Activated naive CD8-positive, alpha-beta T cell treated with anti-CD3 and anti-CD28 coated beads, Interleukin-2, amount 10 ng/mL, durations not matched to agents 7 days and 5 days (primary cell): Measurements from ENCODE around the gene KLHL7. TPM values are rescaled to one million over a fixed set of nuclear protein-coding genes. Genes with fewer than 3 reads are reported as not detected.

Experiments
- ATAC-seq: fragments of 150-1000 bp; cut with Tn5 transposase; one replicate; pipeline ENCODE4 v1.10.0; 2021; ENCODE audit warnings: low read depth, moderate library complexity
- POLR2A ChIA-PET: fragments of 350-600 bp; sonication (Branson Sonifier 250); formaldehyde crosslinking; loops from one replicate; lab custom pipeline; 2021; ENCODE audit warnings: antibody characterized with exemption; lab: Charles Lee
- DNase-seq: peaks from one replicate; pipeline ENCODE4 v3.0.0; 2021
- H3K27ac Mint-ChIP-seq: one replicate; pipeline ENCODE4 v1.8.0; 2022; ENCODE audit warnings: mild to moderate bottlenecking, mixed read lengths
- H3K27me3 Mint-ChIP-seq: one replicate; pipeline ENCODE4 v1.8.0; 2022; ENCODE audit warnings: mild to moderate bottlenecking, moderate library complexity, mixed read lengths
- H3K36me3 Mint-ChIP-seq: one replicate; pipeline ENCODE4 v1.8.0; 2021; ENCODE audit warnings: mild to moderate bottlenecking, mixed read lengths
- H3K4me1 Mint-ChIP-seq: one replicate; pipeline ENCODE4 v1.8.0; 2021; ENCODE audit warnings: mixed read lengths
- H3K4me3 Mint-ChIP-seq: one replicate; pipeline ENCODE4 v1.8.0; 2022; ENCODE audit warnings: mild to moderate bottlenecking, moderate library complexity, mixed read lengths
- H3K9me3 Mint-ChIP-seq: one replicate; pipeline ENCODE4 v1.8.0; 2021; ENCODE audit warnings: mixed read lengths
- total RNA-seq, 2 experiments: library from RNA; stranded (reverse); gene quantifications; one replicate each; pipeline ENCODE4 v1.2.3, GENCODE V29; 2021

Gene KLHL7, protein sequence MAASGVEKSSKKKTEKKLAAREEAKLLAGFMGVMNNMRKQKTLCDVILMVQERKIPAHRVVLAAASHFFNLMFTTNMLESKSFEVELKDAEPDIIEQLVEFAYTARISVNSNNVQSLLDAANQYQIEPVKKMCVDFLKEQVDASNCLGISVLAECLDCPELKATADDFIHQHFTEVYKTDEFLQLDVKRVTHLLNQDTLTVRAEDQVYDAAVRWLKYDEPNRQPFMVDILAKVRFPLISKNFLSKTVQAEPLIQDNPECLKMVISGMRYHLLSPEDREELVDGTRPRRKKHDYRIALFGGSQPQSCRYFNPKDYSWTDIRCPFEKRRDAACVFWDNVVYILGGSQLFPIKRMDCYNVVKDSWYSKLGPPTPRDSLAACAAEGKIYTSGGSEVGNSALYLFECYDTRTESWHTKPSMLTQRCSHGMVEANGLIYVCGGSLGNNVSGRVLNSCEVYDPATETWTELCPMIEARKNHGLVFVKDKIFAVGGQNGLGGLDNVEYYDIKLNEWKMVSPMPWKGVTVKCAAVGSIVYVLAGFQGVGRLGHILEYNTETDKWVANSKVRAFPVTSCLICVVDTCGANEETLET
- 10 to 100 TPM; 18.8 to 20.1 TPM for total RNA-seq

DNA sequence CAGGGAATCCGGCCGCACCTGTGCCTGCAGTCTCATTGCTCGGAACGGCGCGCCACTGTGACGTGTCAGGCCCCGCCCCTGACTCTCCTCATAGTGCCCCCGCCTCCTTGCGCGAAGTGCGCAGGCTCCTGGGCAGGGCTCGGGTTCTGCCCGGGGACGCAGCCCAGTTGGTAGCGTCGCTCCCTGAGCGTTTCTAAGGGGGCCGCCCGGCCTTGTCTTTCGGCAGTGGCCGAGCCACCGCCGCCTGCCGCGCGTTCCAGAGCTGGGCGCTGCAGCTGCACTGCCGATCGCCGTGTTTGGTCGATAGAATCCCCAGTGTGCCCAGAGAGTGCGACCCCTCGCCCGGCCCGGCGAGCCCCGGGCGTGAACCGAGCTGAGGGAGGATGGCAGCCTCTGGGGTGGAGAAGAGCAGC lies at the start of gene KLHL7:
KLHL7 (plus strand) TSS at position 142 of the 413 bp plus-strand sequence; CDS start at position 384, 242 bp downstream.
- Mint-ChIP-seq H3K4me3 (peak within 1 kb of the TSS; percentile 97), H3K27me3 (no peaks in the 10 kb centered on the region), H3K9me3 (no peaks in the 10 kb centered on the region), H3K36me3 (peaks cover 1% of the 10 kb centered on the region), H3K27ac (peak within 1 kb of the TSS; percentile 97), H3K4me1 (peaks cover 19% of the 10 kb centered on the region)
- POLR2A ChIA-PET: interaction anchor here (0.6 to 2.1 kb wide), 11 partner anchors 12 to 541 kb away, joined by 3 to 24 read pairs (median 4); partner anchors contain the start of genes NUP42 and TOMM7
- DNase-seq (peak; percentile 97), ATAC-seq (peak; percentile 97)

GRCh38 chr7:23058408-23059096 lies 47.0 kb upstream of the KLHL7 start:
- no peaks in the 10 kb centered on the region for H3K9me3 Mint-ChIP-seq
- no peak for ATAC-seq
- POLR2A ChIA-PET: interaction anchor here (0.7 kb wide), 1 partner anchor 45 kb away, joined by 4 read pairs; no protein-coding TSS in a partner anchor
- no peaks in the 10 kb centered on the region for H3K36me3 Mint-ChIP-seq
- DNase-seq: no peak
- H3K4me1 Mint-ChIP-seq: peaks cover 2% of the 10 kb centered on the region
- H3K27ac Mint-ChIP-seq: no peak overlapping the region
- H3K4me3 Mint-ChIP-seq: no peak overlapping the region
- peaks cover 9% of the 10 kb centered on the region for H3K27me3 Mint-ChIP-seq

DNA sequence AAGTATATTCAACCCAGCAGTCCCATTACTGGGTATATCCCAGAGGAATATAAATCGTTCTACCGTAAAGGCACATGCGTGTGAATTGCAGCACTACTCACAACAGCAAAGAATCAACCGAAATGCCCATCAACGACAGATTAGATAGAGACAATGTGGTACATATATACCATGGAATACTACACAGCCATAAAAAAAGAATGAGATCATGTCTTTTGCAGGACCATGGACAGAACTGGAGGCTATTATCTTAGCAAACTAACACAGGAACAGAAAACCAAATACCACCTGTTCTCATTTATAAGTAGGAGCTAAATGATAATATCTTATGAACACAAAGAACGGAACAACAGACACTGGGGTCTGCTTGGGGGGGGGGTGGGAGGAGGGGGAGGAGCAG lies 44.3 kb upstream of the KLHL7 start:
- H3K36me3 Mint-ChIP-seq: no peaks in the 10 kb centered on the region
- no peak for ATAC-seq
- no peak for DNase-seq
- H3K27ac Mint-ChIP-seq: no peak overlapping the region
- H3K4me3 Mint-ChIP-seq: no peak overlapping the region
- H3K27me3 Mint-ChIP-seq: peaks cover 9% of the 10 kb centered on the region
- POLR2A ChIA-PET: no interaction called here
- no peaks in the 10 kb centered on the region for H3K4me1 Mint-ChIP-seq
- H3K9me3 Mint-ChIP-seq: no peaks in the 10 kb centered on the region

DNA sequence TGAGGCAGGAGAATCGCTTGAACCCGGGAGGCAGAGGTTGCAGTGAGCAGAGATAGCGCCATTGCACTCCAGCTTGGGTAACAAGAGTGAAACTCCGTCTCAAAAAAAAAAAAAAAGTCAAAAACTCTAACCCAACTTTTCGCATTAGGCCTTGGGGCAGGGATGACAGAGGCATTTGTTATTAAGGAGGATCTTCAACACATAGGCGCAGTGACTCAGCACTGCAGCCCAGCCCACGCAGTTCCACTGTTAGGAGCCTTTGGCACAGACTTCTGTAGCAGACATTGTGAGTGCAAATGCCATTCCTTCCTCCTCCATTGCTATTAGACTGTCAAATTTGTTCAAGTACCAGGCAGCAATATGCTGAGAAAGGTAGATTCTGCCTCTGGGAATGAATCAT lies 43.1 kb upstream of the KLHL7 start:
- POLR2A ChIA-PET: no interaction called here
- no peaks in the 10 kb centered on the region for H3K9me3 Mint-ChIP-seq
- ATAC-seq: no peak
- H3K27me3 Mint-ChIP-seq: peaks cover 9% of the 10 kb centered on the region
- H3K27ac Mint-ChIP-seq: no peak overlapping the region
- H3K4me3 Mint-ChIP-seq: no peak overlapping the region
- no peak for DNase-seq
- H3K4me1 Mint-ChIP-seq: no peaks in the 10 kb centered on the region
- no peaks in the 10 kb centered on the region for H3K36me3 Mint-ChIP-seq

DNA sequence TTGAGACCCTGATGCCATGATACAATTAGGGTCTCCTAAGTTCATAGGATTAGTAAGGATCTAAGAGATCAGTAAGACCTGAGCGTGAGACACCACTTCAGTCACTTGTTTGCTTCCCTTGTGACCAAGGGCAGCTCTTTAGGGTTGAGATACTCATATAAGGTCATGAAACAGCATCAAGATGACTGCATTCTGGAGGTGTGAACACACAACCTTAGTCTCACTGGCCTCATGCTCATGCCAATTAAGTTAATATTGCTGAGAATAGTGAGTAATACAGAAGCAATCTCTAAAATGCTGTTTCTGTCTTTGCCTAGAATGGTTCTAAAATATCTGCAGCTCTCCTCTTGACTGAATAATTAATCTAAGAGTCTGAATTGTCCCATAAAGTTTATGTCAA lies 39.6 kb upstream of the KLHL7 start:
- no peak overlapping the region for H3K27ac Mint-ChIP-seq
- DNase-seq: no peak
- no peaks in the 10 kb centered on the region for H3K4me1 Mint-ChIP-seq
- peaks cover 12% of the 10 kb centered on the region for H3K27me3 Mint-ChIP-seq
- no peaks in the 10 kb centered on the region for H3K9me3 Mint-ChIP-seq
- POLR2A ChIA-PET: no interaction called here
- H3K4me3 Mint-ChIP-seq: no peak overlapping the region
- H3K36me3 Mint-ChIP-seq: no peaks in the 10 kb centered on the region
- no peak for ATAC-seq

- no peaks in the 10 kb centered on the region for H3K4me1 Mint-ChIP-seq
- H3K36me3 Mint-ChIP-seq: no peaks in the 10 kb centered on the region
- POLR2A ChIA-PET: no interaction called here
- no peaks in the 10 kb centered on the region for H3K9me3 Mint-ChIP-seq
- H3K27me3 Mint-ChIP-seq: peaks cover 14% of the 10 kb centered on the region
- DNase-seq: no peak
- no peak for ATAC-seq
- H3K27ac Mint-ChIP-seq: no peak overlapping the region
- no peak overlapping the region for H3K4me3 Mint-ChIP-seq
These were observed 38.3 kb upstream of the KLHL7 start for GRCh38 chr7:23067271-23067670.

- Mint-ChIP-seq H3K4me1 (no peaks in the 10 kb centered on the region), H3K27ac (no peak overlapping the region), H3K4me3 (no peak overlapping the region), H3K27me3 (peaks cover 28% of the 10 kb centered on the region), H3K36me3 (no peaks in the 10 kb centered on the region), H3K9me3 (no peaks in the 10 kb centered on the region)
- ATAC-seq (no peak), DNase-seq (no peak)
- POLR2A ChIA-PET: no interaction called here
These were observed 33.5 kb upstream of the KLHL7 start for GRCh38 chr7:23072048-23072447.

DNA sequence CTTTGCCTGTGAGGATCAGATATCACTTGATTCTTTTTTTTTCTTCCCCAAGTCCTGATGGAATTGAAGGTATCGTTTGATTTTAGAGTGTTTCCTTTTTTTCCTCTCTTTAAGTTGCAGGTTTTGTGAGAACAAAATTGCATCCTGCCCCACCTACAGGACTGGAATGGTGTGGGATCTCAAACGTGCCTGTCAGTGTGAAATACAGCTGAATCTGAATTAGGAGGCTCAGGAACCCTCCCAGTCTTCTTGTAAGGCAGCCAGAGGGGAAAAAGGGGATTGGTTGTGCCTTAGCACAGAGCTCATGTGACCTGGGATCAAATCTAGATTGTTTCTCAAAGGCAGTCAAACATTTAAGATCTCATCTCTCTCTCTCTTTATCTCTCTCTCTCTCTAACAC lies 32.7 kb upstream of the KLHL7 start:
- no peaks in the 10 kb centered on the region for H3K4me1 Mint-ChIP-seq
- peaks cover 29% of the 10 kb centered on the region for H3K27me3 Mint-ChIP-seq
- DNase-seq (no peak), ATAC-seq (no peak)
- POLR2A ChIA-PET: no interaction called here
- H3K4me3 Mint-ChIP-seq: no peak overlapping the region
- no peak overlapping the region for H3K27ac Mint-ChIP-seq
- no peaks in the 10 kb centered on the region for H3K9me3 Mint-ChIP-seq
- H3K36me3 Mint-ChIP-seq: no peaks in the 10 kb centered on the region

DNA sequence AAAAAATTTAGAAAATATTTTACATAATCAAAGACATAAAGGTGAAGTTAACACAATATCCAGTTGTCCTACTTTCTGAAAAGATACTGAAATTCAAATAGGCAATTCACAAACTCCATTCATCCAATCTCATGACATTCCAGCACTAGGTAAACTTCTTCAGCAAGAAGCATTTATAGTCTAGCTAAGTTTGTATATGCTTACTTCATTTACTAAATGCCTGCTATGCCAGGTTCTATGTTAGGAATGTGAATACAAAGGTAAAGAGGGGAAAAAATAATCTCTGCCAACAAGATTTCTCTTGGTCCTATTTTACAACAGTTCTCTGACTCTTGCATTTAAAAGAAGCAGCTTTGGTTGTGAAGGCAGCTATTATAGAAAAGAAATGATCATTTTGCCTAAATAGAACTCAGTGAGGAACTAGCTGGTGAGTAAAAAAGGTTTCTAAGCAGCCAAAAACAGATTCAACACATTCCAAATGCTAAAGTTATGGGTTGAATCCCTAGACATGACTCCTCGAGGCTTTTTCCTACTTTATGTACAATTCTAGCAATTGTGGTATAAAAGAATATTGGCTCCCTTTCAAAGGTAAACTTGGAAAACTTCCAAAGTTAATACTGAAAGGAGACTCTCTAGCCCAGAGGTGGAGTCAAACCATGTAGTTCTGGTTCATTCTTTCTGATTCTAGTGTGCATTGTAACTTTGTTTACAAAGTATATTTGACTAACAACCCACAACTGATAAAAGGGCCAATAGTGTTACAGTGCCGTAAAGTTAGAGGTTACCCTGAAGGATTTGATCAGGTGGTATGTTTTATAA lies 30.9 kb upstream of the KLHL7 start:
- Mint-ChIP-seq H3K27me3 (peaks cover 29% of the 10 kb centered on the region), H3K4me3 (no peak overlapping the region), H3K4me1 (no peaks in the 10 kb centered on the region), H3K27ac (no peak overlapping the region), H3K9me3 (no peaks in the 10 kb centered on the region), H3K36me3 (no peaks in the 10 kb centered on the region)
- ATAC-seq: no peak
- POLR2A ChIA-PET: no interaction called here
- DNase-seq: no peak

GRCh38 chr7:23075571-23075970 lies 30.0 kb upstream of the KLHL7 start:
- H3K36me3 Mint-ChIP-seq: no peaks in the 10 kb centered on the region
- H3K9me3 Mint-ChIP-seq: no peaks in the 10 kb centered on the region
- H3K27ac Mint-ChIP-seq: no peak overlapping the region

GRCh38 chr7:23076772-23077171 lies 28.8 kb upstream of the KLHL7 start:
- no peak for ATAC-seq

More at GRCh38 chr7:23075571-23075970, 30.0 kb upstream of the KLHL7 start:
- peaks cover 29% of the 10 kb centered on the region for H3K27me3 Mint-ChIP-seq
- no peak overlapping the region for H3K4me3 Mint-ChIP-seq
- POLR2A ChIA-PET: no interaction called here
- DNase-seq (no peak), ATAC-seq (no peak)
- no peaks in the 10 kb centered on the region for H3K4me1 Mint-ChIP-seq

GRCh38 chr7:23093111-23093510 lies 12.5 kb upstream of the KLHL7 start:
- Mint-ChIP-seq H3K27ac (no peak overlapping the region), H3K27me3 (peaks cover 10% of the 10 kb centered on the region), H3K4me3 (no peak overlapping the region), H3K4me1 (no peaks in the 10 kb centered on the region), H3K36me3 (no peaks in the 10 kb centered on the region), H3K9me3 (no peaks in the 10 kb centered on the region)
- POLR2A ChIA-PET: no interaction called here
- ATAC-seq: no peak
- no peak for DNase-seq

More at GRCh38 chr7:23076772-23077171, 28.8 kb upstream of the KLHL7 start:
- peaks cover 27% of the 10 kb centered on the region for H3K27me3 Mint-ChIP-seq
- no peak overlapping the region for H3K27ac Mint-ChIP-seq
- H3K4me1 Mint-ChIP-seq: no peaks in the 10 kb centered on the region
- no peaks in the 10 kb centered on the region for H3K36me3 Mint-ChIP-seq
- POLR2A ChIA-PET: no interaction called here
- DNase-seq: no peak
- H3K4me3 Mint-ChIP-seq: no peak overlapping the region
- H3K9me3 Mint-ChIP-seq: no peaks in the 10 kb centered on the region

DNA sequence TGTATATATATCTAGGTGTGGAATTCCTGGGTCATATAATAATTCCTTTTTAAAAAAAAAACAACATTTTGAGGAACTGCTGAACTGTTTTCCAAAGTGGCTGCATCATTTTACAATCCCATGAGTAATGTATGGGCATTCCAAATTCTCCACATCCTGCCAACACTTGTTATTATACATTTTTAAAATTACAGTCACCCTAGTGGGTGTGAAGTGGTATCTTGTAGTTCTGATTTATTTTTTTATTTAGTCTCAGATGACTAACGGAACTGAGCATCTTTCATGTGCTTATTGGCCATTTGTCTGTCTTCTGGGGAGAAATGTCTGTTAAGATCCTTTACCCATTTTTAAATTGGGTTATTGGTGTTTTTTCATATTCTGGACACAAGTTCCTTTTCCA lies 12.0 kb upstream of the KLHL7 start:
- DNase-seq: no peak
- no peak for ATAC-seq
- H3K36me3 Mint-ChIP-seq: no peaks in the 10 kb centered on the region
- no peak overlapping the region for H3K4me3 Mint-ChIP-seq
- no peaks in the 10 kb centered on the region for H3K4me1 Mint-ChIP-seq
- H3K9me3 Mint-ChIP-seq: no peaks in the 10 kb centered on the region
- no peak overlapping the region for H3K27ac Mint-ChIP-seq
- H3K27me3 Mint-ChIP-seq: peaks cover 9% of the 10 kb centered on the region
- POLR2A ChIA-PET: no interaction called here
